GM20000 (cell line): ENCODE data around the gene INPPL1.

ENCODE experiments used
- DNase-seq: peaks from one replicate; pipeline ENCODE4 v3.0.0; 2012; ENCODE audit warnings: low spot score
- TF ChIP-seq, protein P1 (sequence below): IDR thresholded peaks from 2 replicates; pipeline ENCODE4 v1.5.1; 2012; ENCODE audit warnings: mild to moderate bottlenecking, control low read depth; ENCODE audit errors: extremely low read depth, missing control alignments

Gene INPPL1

DNA sequence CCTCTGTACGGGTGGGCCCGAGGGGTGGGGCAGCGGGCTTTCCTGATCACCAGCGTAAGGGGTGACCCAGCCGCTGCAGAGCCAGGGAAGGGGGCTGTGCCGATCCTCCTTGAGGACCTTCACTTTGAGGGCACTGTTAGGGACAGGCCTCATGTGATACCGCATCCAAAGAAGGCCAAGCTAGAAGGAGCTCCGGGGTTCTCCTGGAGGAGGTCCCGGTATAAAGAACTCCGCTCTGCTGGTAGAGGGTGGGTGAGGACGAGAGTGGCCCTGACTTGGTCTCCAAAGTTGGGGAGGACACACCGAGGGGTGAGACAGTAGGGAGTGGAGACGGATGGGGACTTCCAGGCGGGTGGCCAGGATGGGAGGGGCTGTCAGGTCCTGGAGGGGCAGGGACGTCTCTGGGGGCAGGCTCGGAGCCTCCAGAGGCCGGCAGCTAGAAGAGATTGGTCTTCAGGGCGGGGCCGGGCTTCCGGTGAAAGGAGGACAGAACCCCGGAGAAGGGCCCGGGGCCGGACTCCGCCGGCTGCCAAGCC is 14.8 kb downstream of the INPPL1 start:
- peak; percentile 86 for DNase-seq
- TF ChIP-seq, protein P1, sequence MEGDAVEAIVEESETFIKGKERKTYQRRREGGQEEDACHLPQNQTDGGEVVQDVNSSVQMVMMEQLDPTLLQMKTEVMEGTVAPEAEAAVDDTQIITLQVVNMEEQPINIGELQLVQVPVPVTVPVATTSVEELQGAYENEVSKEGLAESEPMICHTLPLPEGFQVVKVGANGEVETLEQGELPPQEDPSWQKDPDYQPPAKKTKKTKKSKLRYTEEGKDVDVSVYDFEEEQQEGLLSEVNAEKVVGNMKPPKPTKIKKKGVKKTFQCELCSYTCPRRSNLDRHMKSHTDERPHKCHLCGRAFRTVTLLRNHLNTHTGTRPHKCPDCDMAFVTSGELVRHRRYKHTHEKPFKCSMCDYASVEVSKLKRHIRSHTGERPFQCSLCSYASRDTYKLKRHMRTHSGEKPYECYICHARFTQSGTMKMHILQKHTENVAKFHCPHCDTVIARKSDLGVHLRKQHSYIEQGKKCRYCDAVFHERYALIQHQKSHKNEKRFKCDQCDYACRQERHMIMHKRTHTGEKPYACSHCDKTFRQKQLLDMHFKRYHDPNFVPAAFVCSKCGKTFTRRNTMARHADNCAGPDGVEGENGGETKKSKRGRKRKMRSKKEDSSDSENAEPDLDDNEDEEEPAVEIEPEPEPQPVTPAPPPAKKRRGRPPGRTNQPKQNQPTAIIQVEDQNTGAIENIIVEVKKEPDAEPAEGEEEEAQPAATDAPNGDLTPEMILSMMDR: no peak

DNA sequence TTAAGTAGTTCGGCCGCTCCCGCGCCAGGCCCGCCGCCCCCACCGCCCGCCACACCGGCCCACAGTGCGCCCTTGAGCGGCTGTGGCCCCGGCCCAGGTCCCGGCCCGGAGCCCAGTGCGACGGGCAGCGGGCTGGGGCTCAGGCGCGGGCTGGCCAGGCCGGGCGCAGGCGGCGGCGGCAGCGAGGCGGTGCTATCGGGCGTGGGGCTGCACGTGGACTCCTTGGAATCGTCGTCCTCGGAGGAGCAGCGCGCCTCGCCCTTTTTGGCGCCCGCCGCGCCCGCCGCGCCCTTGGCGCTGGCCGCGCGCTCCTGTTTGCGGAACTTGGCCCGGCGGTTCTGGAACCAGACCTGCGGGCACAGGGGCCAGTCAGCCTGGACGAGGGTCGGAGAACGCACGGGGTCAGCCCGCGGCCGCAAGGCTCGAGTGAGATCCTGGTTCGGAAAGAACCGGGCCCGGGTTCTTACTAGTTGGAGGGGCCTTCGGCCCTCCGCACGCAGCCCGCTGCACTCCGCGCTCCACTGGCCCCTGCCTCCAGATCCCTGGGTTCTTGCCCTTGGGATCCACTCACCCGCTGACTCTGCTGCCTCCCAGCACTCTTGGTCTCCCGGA is 15.4 kb downstream of the INPPL1 start:
- DNase-seq: no peak
- TF ChIP-seq, protein P1: no peak

DNA sequence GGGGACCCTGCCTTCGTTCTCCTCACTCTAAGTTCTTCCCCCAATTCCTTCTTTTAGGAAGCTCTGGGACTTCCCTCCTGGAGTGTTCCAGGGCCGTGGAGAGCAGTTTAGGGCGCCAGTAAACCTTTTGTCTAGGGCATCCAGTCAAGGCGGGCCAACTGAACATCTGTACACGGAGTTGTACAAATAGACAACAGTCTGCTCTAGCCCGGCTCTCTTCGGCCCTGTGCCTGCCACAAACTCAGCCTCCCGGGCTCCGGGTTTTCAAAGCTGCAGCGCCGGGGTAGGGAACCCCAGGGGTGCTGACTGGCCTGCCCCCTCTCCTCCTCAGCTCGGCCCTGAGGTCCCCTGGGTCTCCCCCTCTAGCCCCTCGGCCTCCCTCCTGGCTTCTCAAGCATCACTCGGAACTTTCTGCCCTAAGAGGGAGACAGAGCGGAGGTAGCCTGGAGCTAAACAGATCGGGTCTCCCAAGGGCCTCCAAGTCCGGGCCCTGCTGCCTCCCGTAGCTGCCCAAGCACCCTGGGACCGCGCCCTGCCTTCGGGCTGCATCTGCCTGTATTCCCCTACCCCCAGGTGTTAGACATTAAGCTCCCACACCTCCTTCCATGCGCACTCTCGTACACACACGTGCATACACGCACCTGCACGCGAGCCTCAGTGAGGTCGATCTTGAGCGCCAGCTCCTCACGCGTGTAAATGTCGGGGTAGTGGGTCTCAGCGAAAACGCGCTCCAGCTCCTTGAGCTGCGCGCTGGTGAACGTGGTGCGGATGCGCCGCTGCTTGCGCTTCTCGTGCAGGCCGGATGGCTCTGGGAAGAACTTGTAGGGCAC is 16.1 kb downstream of the INPPL1 start:
- TF ChIP-seq, protein P1: no peak
- DNase-seq: peak; percentile 72

DNA sequence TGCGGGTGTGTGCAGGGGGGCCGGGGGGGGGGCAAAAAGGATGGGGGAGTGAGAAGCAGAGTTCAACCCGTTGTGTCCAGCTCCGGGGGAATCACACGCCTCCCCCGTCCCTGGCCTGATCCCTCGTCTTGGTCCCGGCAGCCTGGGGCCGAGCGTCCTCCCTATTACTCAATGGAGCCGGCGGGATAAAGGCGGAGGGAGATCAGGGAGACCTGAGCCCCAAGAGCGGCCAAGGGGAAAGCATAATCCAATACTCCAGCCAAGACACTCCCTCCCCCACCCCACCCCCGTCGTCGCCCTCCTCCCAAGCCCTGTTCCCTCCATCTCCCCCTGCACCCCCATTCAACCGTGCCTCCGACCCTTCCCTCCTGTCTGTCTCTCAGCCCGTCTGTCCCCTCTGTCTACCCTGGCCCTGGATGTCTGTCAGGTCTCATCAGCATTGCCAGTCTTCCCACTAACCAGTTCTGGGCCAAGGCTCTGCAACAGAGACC is 16.8 kb downstream of the INPPL1 start:
- TF ChIP-seq, protein P1: no peak
- peak; percentile 25 for DNase-seq

DNA sequence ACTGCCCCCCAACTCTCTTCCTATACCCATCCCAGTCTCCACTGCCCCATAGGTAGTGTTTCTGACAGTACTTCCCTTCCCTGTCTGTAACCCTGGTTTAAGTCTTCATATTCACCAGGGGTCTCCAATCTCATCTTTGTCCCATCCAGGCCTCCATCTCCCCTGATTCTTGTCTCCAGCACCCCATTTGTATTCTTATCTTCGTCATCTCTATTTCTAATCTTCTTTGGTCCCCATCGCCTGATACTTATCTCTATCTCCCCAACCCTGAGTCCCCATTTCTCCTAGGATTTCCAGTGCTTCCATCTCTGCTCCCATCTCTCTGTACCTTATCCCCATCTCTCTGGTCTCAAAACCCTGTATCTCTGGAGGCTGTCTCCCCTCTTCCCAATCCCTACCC is 17.6 kb downstream of the INPPL1 start:
- TF ChIP-seq, protein P1: no peak
- peak; percentile 46 for DNase-seq

DNA sequence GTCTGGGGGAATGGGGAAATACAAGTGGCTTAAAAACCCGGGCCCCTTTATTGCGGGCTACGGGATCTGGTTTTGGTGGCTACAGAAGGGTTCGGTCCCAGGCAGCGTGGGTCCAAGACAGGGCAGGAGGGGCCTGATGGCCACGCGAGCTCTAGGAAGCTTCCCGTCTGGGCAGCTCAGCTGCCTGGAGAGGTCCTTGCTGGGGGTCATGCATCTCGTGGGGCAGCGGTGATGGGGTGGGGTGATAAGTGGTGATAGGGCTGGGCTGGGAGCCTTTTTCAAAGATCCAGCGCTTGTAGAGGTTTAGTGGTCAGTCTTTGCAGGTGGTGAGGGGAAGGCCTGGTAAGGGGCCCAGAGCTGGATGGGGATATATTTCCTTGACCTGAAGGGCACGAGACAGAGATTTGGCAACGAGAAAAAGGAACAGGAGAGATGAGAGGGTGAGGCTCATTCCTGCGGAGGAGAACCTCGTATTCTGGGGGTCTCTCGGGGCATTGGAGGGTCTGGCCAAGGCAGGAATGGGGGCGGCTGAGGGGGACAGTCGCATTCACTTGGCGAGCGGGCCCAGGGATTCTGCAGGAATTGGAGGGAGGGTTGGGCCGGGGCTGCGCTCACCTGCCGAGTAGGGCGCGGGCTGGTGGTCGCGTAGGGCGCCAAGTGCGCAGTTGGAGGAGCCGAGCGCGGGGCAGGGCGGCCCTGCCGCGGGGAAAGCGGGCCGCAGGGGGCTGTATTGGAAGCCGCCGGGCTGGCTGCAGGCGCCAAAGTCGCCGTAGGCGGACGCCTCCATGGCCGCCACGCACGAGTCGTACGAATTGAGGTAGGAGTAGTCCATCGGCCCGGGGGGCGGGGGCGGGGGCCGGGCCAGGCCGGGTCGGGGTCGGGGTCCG is 18.8 kb downstream of the INPPL1 start:
- TF ChIP-seq, protein P1: no peak
- peak; percentile 36 for DNase-seq
